Neural cell (in vitro differentiated cells): Measurements from ENCODE around the gene TESMIN. TPM values are rescaled to one million over a fixed set of nuclear protein-coding genes. Genes with fewer than 3 reads are reported as not detected.

ENCODE experiments used
- H2AFZ ChIP-seq: fragments of 200-600, 300-800 bp; sonication (generic), shearing (Covaris generic); 2 replicates; pipeline ENCODE4 v1.6.0; 2014; ENCODE audit warnings: low read depth, mild to moderate bottlenecking, antibody characterized with exemption, low read length, moderate library complexity
- H3F3A ChIP-seq: fragments of 200-600 bp; shearing (Covaris generic); 2 replicates; pipeline ENCODE4 v1.6.1; 2016; ENCODE audit warnings: mild to moderate bottlenecking, moderate library complexity, mixed read lengths, antibody characterized with exemption, low read length; ENCODE audit not compliant: insufficient read depth, poor library complexity, severe bottlenecking
- H3K27ac ChIP-seq: fragments of 200-600, 300-800 bp; sonication (generic), shearing (Covaris generic); 2 replicates; pipeline ENCODE4 v1.5.1; 2014; ENCODE audit warnings: mild to moderate bottlenecking, low read length, moderate library complexity
- H3K27me3 ChIP-seq: fragments of 300-800, 200-600 bp; sonication (generic), shearing (Covaris generic); 2 replicates; pipeline ENCODE4 v1.6.0; 2014; ENCODE audit warnings: mild to moderate bottlenecking, low read depth, low read length, moderate library complexity; ENCODE audit not compliant: insufficient read depth
- H3K36me3 ChIP-seq: fragments of 300-800, 200-600 bp; sonication (generic), shearing (Covaris generic); 2 replicates; pipeline ENCODE4 v1.5.1; 2014; ENCODE audit warnings: mild to moderate bottlenecking, antibody characterized with exemption, low read length, moderate library complexity; ENCODE audit not compliant: insufficient read depth
- H3K4me2 ChIP-seq: fragments of 300-800, 200-600 bp; sonication (generic), shearing (Covaris generic); 2 replicates; pipeline ENCODE4 v1.6.0; 2014; ENCODE audit warnings: mild to moderate bottlenecking, low read length
- H3K4me3 ChIP-seq: fragments of 300-800, 200-600 bp; sonication (generic), shearing (Covaris generic); 2 replicates; pipeline ENCODE4 v1.5.1; 2014; ENCODE audit warnings: mild to moderate bottlenecking, low read length, moderate library complexity
- H3K79me2 ChIP-seq: fragments of 200-600 bp; shearing (Covaris generic); replicated peaks from 2 replicates; pipeline ENCODE4 v1.6.0; 2014; ENCODE audit warnings: mild to moderate bottlenecking, low read length, moderate library complexity; ENCODE audit not compliant: insufficient read depth
- H3K9ac ChIP-seq: fragments of 300-800, 200-600 bp; sonication (generic), shearing (Covaris generic); 2 replicates; pipeline ENCODE4 v1.6.1; 2016; ENCODE audit warnings: mild to moderate bottlenecking, low read length, mixed read lengths
- H3K9me2 ChIP-seq: fragments of 200-600 bp; shearing (Covaris generic); 2 replicates; pipeline ENCODE4 v1.6.1; 2016; ENCODE audit warnings: mild to moderate bottlenecking, low read length, mixed read lengths; ENCODE audit not compliant: insufficient read depth
- H3K9me3 ChIP-seq: fragments of 200-600, 300-800 bp; sonication (generic), shearing (Covaris generic); 2 replicates; pipeline ENCODE4 v1.6.1; 2016; ENCODE audit warnings: mild to moderate bottlenecking, mixed run types, low read length, moderate library complexity, mixed read lengths
- H4K20me1 ChIP-seq: fragments of 200-600 bp; shearing (Covaris generic); 2 replicates; pipeline ENCODE4 v1.6.1; 2016; ENCODE audit warnings: mild to moderate bottlenecking, mixed run types; ENCODE audit not compliant: insufficient read depth
- CTCF ChIP-seq: fragments of 450-650 bp; IDR thresholded peaks from 2 replicates; pipeline ENCODE4 v1.5.1; 2014; ENCODE audit warnings: antibody characterized with exemption, mild to moderate bottlenecking, moderate library complexity; ENCODE audit not compliant: poor library complexity, severe bottlenecking
- EP300 ChIP-seq: fragments of 450-650 bp; conservative IDR thresholded peaks from 2 replicates; pipeline ENCODE4 v1.6.1; 2014; ENCODE audit warnings: antibody characterized with exemption, mild to moderate bottlenecking, moderate library complexity; ENCODE audit not compliant: poor library complexity, severe bottlenecking
- EZH2 ChIP-seq: fragments of 200-600, 300-800 bp; shearing (Covaris generic), sonication (generic); IDR thresholded peaks from 2 replicates; pipeline ENCODE4 v1.6.1; 2014; ENCODE audit warnings: antibody characterized with exemption, low read length, borderline replicate concordance, mild to moderate bottlenecking; ENCODE audit not compliant: insufficient read depth, poor library complexity, severe bottlenecking
- MXI1 ChIP-seq: fragments of 450-650 bp; conservative IDR thresholded peaks from 2 replicates; pipeline ENCODE4 v1.6.1; 2014; ENCODE audit warnings: antibody characterized with exemption, mild to moderate bottlenecking; ENCODE audit not compliant: poor library complexity, severe bottlenecking
- POLR2AphosphoS5 ChIP-seq: IDR thresholded peaks from 2 replicates; pipeline ENCODE4 v1.6.1; 2012
- RAD21 ChIP-seq: fragments of 450-650 bp; conservative IDR thresholded peaks from 2 replicates; pipeline ENCODE4 v1.6.1; 2014; ENCODE audit warnings: antibody characterized with exemption, mild to moderate bottlenecking, moderate library complexity
- REST ChIP-seq: IDR thresholded peaks from 2 replicates; pipeline ENCODE4 v1.6.1; 2012; ENCODE audit warnings: borderline replicate concordance
- SMC3 ChIP-seq: fragments of 450-650 bp; conservative IDR thresholded peaks from 2 replicates; pipeline ENCODE4 v1.6.1; 2014; ENCODE audit warnings: antibody characterized with exemption, mild to moderate bottlenecking, moderate library complexity; ENCODE audit not compliant: poor library complexity
- TAF1 ChIP-seq: IDR thresholded peaks from 2 replicates; pipeline ENCODE4 v1.6.1; 2012; ENCODE audit warnings: low read depth
- polyA plus RNA-seq: library from polyadenylated mRNA; depleted of rRNA; stranded (reverse); fragments of >200 nt; gene quantifications from 2 replicates; pipeline ENCODE4 v1.2.3, GENCODE V29; 2014

TESMIN gene
- polyA plus RNA-seq, 1 donor from 2014 or later, result not detected

DNA sequence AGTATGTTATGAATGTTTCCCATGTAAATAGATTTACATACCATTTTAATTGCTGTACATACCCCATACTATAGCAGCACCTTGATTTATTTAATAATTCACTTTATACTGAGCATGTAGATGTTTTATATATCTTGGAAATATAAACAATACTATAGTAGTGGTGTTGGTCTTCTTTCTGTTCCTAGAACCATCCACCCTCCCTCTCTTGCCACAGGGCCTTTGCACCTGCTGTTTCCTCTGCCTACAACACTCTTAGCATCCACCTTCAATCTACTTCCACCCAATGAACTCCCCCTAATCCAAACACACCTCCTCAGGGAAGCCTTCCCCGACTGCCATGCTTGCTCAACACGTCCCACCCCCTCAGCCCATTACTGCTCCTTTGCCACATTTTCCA, 30.2 kb downstream of the TESMIN start:
- H3K9me3 ChIP-seq, result peaks cover 11% of the 10 kb centered on the region
- H3K4me3 ChIP-seq, result no peak overlapping the region
- no peak overlapping the region for H2AFZ ChIP-seq
- no peaks in the 10 kb centered on the region for H3K36me3 ChIP-seq
- H3K27ac ChIP-seq, result no peak overlapping the region
- no peaks in the 10 kb centered on the region for H3K79me2 ChIP-seq
- H3K9me2 ChIP-seq, result no peaks in the 10 kb centered on the region
- H4K20me1 ChIP-seq, result no peaks in the 10 kb centered on the region
- no peaks in the 10 kb centered on the region for H3K27me3 ChIP-seq
- H3F3A ChIP-seq, result no peaks in the 10 kb centered on the region
- TF ChIP-seq RAD21, result no peak
- TF ChIP-seq REST, result no peak
- no peak for TF ChIP-seq MXI1
- TF ChIP-seq CTCF, result no peak
- TF ChIP-seq POLR2AphosphoS5, result no peak
- H3K4me2 ChIP-seq, result no peak overlapping the region
- H3K9ac ChIP-seq, result no peak overlapping the region

- no peak for TF ChIP-seq EP300
- no peak for TF ChIP-seq CTCF
- TF ChIP-seq EZH2, result no peak
- no peak for TF ChIP-seq REST
- no peak for TF ChIP-seq TAF1
- TF ChIP-seq RAD21, result no peak
- TF ChIP-seq POLR2AphosphoS5, result no peak
- TF ChIP-seq MXI1, result no peak
- TF ChIP-seq SMC3, result no peak
- Histone ChIP-seq H3K4me2 (no peak overlapping the region), H3K27ac (no peak overlapping the region)
Measured at GRCh38 chr11:68715456-68716122, 35.7 kb downstream of the TESMIN start.

More at GRCh38 chr11:68715456-68716122, 35.7 kb downstream of the TESMIN start:
- Histone ChIP-seq H3K4me3 (no peak overlapping the region), H3K27me3 (no peaks in the 10 kb centered on the region), H3K9ac (no peak overlapping the region), H4K20me1 (no peaks in the 10 kb centered on the region), H2AFZ (no peak overlapping the region), H3K9me2 (no peaks in the 10 kb centered on the region), H3K79me2 (no peaks in the 10 kb centered on the region), H3K36me3 (no peaks in the 10 kb centered on the region), H3K9me3 (peaks cover 11% of the 10 kb centered on the region), H3F3A (no peaks in the 10 kb centered on the region)
